Prostate gland (tissue), 2 donors: ENCODE data around the gene SPOUT1.

ENCODE experiments used
- POLR2A ChIP-seq: fragments of 450-650 bp; IDR thresholded peaks from one replicate; pipeline ENCODE4 v1.6.1; 2016; ENCODE audit warnings: antibody characterized with exemption, mild to moderate bottlenecking
- TF ChIP-seq, protein P1 (sequence below), 4 experiments: fragments of 200-600 bp in 2 of 4; fragments of 450-650 bp in 2 of 4; sonication (generic) in 2 of 4; IDR thresholded peaks; 1 replicate in 3 of 4; 2 replicates in 1 of 4; pipeline ENCODE4 v1.5.1; 2016 to 2019; ENCODE audit warnings: antibody characterized with exemption in 4 of 4, mild to moderate bottlenecking in 2 of 4, moderate library complexity in 2 of 4

DNA sequence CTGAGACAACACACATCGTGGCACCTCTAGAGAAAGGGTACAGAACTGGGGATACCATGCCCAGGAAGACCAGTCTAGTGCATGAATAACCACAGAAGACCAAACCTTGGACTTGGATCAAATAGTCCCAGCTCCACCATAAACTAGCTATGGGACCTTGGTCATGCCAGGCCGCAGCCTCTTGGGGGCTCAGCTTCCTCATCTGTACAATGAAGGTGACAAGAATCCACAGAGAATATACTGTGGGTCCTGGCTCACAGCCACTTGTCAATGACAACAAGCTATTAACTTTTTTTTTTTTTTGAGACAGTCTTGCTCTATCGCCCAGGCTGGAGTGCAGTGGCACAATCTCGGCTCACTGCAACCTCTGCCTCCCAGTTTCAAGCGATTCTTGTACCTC is 48.3 kb upstream of the SPOUT1 start:
- TF ChIP-seq, protein P1, sequence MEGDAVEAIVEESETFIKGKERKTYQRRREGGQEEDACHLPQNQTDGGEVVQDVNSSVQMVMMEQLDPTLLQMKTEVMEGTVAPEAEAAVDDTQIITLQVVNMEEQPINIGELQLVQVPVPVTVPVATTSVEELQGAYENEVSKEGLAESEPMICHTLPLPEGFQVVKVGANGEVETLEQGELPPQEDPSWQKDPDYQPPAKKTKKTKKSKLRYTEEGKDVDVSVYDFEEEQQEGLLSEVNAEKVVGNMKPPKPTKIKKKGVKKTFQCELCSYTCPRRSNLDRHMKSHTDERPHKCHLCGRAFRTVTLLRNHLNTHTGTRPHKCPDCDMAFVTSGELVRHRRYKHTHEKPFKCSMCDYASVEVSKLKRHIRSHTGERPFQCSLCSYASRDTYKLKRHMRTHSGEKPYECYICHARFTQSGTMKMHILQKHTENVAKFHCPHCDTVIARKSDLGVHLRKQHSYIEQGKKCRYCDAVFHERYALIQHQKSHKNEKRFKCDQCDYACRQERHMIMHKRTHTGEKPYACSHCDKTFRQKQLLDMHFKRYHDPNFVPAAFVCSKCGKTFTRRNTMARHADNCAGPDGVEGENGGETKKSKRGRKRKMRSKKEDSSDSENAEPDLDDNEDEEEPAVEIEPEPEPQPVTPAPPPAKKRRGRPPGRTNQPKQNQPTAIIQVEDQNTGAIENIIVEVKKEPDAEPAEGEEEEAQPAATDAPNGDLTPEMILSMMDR (IDR thresholded peaks at IDR 0.05) = no peak
- TF ChIP-seq POLR2A = no peak
